Measurements from ENCODE around the gene CORO1A.
"Not testable (repeated sequence)": the region's sequence is repeated elsewhere in the genome, so short reads cannot be mapped to it uniquely, and the experiment has no call there.

CORO1A gene

GRCh38 chr16:30173054-30173453, 10.3 kb upstream of the CORO1A start:
- DNase-seq = no peak

- DNase-seq = not testable (repeated sequence)
These were observed 6.5 kb upstream of the CORO1A start for GRCh38 chr16:30176876-30177275.

GRCh38 chr16:30179195-30179594, 4.2 kb upstream of the CORO1A start:
- DNase-seq = no peak

GRCh38 chr16:30179931-30180330, 3.5 kb upstream of the CORO1A start:
- no peak for DNase-seq

GRCh38 chr16:30180741-30181140, 2.7 kb upstream of the CORO1A start:
- no peak for DNase-seq

- peak; percentile 37 to 86 (median 75) for DNase-seq
These were observed 891 bp downstream of the CORO1A start for GRCh38 chr16:30184096-30184890.

GRCh38 chr16:30184891-30185682, 1.7 kb downstream of the CORO1A start:
- DNase-seq = no peak

GRCh38 chr16:30185683-30186421, 2.5 kb downstream of the CORO1A start:
- DNase-seq = no peak

GRCh38 chr16:30186444-30186781, 3.0 kb downstream of the CORO1A start:
- DNase-seq = no peak

- no peak for DNase-seq
These were observed 3.6 kb downstream of the CORO1A start for GRCh38 chr16:30186782-30187555.

GRCh38 chr16:30187556-30187865, 4.1 kb downstream of the CORO1A start:
- DNase-seq = no peak

GRCh38 chr16:30187971-30188561, 4.7 kb downstream of the CORO1A start:
- no peak for DNase-seq

- not testable (repeated sequence) for DNase-seq
These were observed 7.8 kb downstream of the CORO1A start for GRCh38 chr16:30191158-30191557.

GRCh38 chr16:30193098-30193497, 9.7 kb downstream of the CORO1A start:
- DNase-seq = not testable (repeated sequence)

GRCh38 chr16:30193615-30194014, 10.2 kb downstream of the CORO1A start, which contains the start of the genes BOLA2B and SLX1A:
Gene BOLA2B (minus strand): TSS chr16:30193666. CDS start chr16:30193595, 71 bp downstream.
Gene SLX1A (plus strand): TSS chr16:30193875. CDS start chr16:30194085, 210 bp downstream.
- DNase-seq = not testable (repeated sequence)

GRCh38 chr16:30194172-30194925, 10.9 kb downstream of the CORO1A start:
- DNase-seq = not testable (repeated sequence)

- not testable (repeated sequence) for DNase-seq
These were observed 13.6 kb downstream of the CORO1A start for GRCh38 chr16:30197001-30197400.

GRCh38 chr16:30199049-30199448, 15.6 kb downstream of the CORO1A start, which contains the start of gene SULT1A3:
Gene SULT1A3 (plus strand): TSS chr16:30199255. CDS start chr16:30200729, 1,474 bp downstream.
- not testable (repeated sequence) for DNase-seq

GRCh38 chr16:30199608-30200343, 16.4 kb downstream of the CORO1A start:
- DNase-seq = not testable (repeated sequence)

- not testable (repeated sequence) for DNase-seq
These were observed 22.3 kb downstream of the CORO1A start for GRCh38 chr16:30205541-30206236.
